ENCODE data around the gene DNAJC1.

Gene DNAJC1

GRCh38 chr10:21891439-21891838, 112.1 kb downstream of the DNAJC1 start:
- Histone ChIP-seq H3K9me3 (ENCODE audit: control insufficient read depth, insufficient read depth, low read length) (no peaks in the 10 kb centered on the region), H3F3A (ENCODE audit: control insufficient read depth, insufficient read depth) (no peaks in the 10 kb centered on the region), H3K79me2 (ENCODE audit: control insufficient read depth, low read length) (no peaks in the 10 kb centered on the region), H4K20me1 (ENCODE audit: control insufficient read depth, insufficient read depth, low read depth, low read length) (no peaks in the 10 kb centered on the region), H3K9me2 (replicated peaks; ENCODE audit: control insufficient read depth, low read length) (no peaks in the 10 kb centered on the region), H3K4me2 (ENCODE audit: low read length) (no peak overlapping the region), H3K27ac (ENCODE audit: low read depth, low read length) (no peak overlapping the region), H3K4me1 (ENCODE audit: control insufficient read depth, low read length) (no peaks in the 10 kb centered on the region), H3K4me3 (ENCODE audit: low read length) (no peak overlapping the region), H3K27me3 (ENCODE audit: control insufficient read depth, low read length) (no peaks in the 10 kb centered on the region), H3K36me3 (ENCODE audit: control insufficient read depth, low read length) (no peaks in the 10 kb centered on the region)
- TF ChIP-seq EZH2phosphoT487 (IDR thresholded peaks at IDR 0.05; ENCODE audit: borderline replicate concordance, low read length) (no peak), CTCF (IDR thresholded peaks at IDR 0.05; ENCODE audit: low read depth, low read length, poor library complexity, severe bottlenecking) (no peak)

DNA sequence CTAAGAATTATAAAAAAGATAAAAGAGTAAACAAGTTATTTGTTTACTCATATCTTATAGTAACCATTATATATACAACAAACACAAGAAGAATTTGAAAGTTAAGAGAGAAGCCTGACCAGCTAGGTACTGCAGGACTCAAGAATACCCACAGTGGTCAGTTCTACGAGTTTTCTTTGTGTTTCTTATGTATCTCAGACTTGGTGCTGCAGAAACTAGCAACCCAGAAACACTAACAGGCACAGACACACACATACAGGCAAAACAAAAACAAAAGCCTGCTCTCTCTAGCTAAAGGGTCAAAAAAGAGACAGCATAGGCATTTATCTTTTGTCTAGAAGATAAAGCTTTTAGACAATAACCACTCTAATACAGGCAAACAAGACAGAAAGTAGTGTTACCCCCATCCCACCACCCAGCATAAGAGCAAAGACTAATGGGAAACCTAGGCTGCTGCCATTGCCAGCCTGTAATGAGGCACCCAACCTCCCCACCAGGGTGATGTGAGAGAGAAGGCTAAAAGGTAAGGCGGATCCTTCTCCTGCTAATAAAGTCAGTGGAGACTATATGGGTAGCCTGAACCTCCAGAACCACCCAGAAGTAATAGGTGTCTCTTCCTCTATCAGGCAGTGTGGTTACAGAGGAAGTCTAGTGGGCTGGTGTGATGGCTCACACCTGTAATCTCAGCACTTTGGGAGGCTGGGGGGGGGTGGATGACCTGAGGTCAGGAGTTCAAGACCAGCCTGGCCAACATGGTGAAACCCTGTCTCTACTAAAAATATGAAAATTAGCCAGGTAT, 113.9 kb downstream of the DNAJC1 start:
- no peaks in the 10 kb centered on the region for H3K79me2 ChIP-seq (ENCODE audit: control insufficient read depth, low read length)
- no peaks in the 10 kb centered on the region for H3K36me3 ChIP-seq (ENCODE audit: control insufficient read depth, low read length)
- H3K27ac ChIP-seq (ENCODE audit: low read depth, low read length), result no peak overlapping the region
- no peaks in the 10 kb centered on the region for H3K9me3 ChIP-seq (ENCODE audit: control insufficient read depth, insufficient read depth, low read length)
- H3K9me2 ChIP-seq (replicated peaks; ENCODE audit: control insufficient read depth, low read length), result no peaks in the 10 kb centered on the region
- H3K4me1 ChIP-seq (ENCODE audit: control insufficient read depth, low read length), result no peaks in the 10 kb centered on the region
- no peaks in the 10 kb centered on the region for H3F3A ChIP-seq (ENCODE audit: control insufficient read depth, insufficient read depth)
- no peaks in the 10 kb centered on the region for H4K20me1 ChIP-seq (ENCODE audit: control insufficient read depth, insufficient read depth, low read depth, low read length)
- H3K4me3 ChIP-seq (ENCODE audit: low read length), result no peak overlapping the region
- H3K4me2 ChIP-seq (ENCODE audit: low read length), result no peak overlapping the region
- no peak for TF ChIP-seq EZH2phosphoT487 (IDR thresholded peaks at IDR 0.05; ENCODE audit: borderline replicate concordance, low read length)
- no peak for TF ChIP-seq CTCF (IDR thresholded peaks at IDR 0.05; ENCODE audit: low read depth, low read length, poor library complexity, severe bottlenecking)
- no peaks in the 10 kb centered on the region for H3K27me3 ChIP-seq (ENCODE audit: control insufficient read depth, low read length)

DNA sequence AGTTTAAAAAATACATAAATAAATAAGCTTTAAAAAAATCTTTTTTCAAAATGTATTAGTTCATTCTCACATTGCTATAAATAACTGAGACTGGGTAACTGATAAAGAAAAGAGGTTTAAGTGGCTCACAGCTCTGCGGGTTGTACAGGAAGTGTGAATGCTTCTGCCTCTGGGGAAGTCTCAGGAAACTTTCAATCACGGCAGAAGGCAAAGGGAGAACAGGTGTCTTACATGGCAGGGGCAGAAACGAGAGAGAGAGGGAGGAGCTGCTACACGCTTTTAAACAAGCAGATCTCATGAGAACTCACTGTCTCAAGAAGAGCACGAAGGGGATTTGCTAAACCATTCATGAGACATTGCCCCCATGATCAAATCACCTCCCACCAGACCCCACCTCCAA, 114.6 kb downstream of the DNAJC1 start:
- Histone ChIP-seq H3K4me2 (ENCODE audit: low read length) (no peak overlapping the region), H3K4me1 (ENCODE audit: control insufficient read depth, low read length) (no peaks in the 10 kb centered on the region), H3K4me3 (ENCODE audit: low read length) (no peak overlapping the region), H3K27me3 (ENCODE audit: control insufficient read depth, low read length) (no peaks in the 10 kb centered on the region), H3K27ac (ENCODE audit: low read depth, low read length) (no peak overlapping the region), H4K20me1 (ENCODE audit: control insufficient read depth, insufficient read depth, low read depth, low read length) (no peaks in the 10 kb centered on the region), H3K36me3 (ENCODE audit: control insufficient read depth, low read length) (no peaks in the 10 kb centered on the region), H3K9me3 (ENCODE audit: control insufficient read depth, insufficient read depth, low read length) (no peaks in the 10 kb centered on the region), H3K79me2 (ENCODE audit: control insufficient read depth, low read length) (no peaks in the 10 kb centered on the region), H3K9me2 (replicated peaks; ENCODE audit: control insufficient read depth, low read length) (no peaks in the 10 kb centered on the region), H3F3A (ENCODE audit: control insufficient read depth, insufficient read depth) (no peaks in the 10 kb centered on the region)
- no peak for TF ChIP-seq CTCF (IDR thresholded peaks at IDR 0.05; ENCODE audit: low read depth, low read length, poor library complexity, severe bottlenecking)
- no peak for TF ChIP-seq EZH2phosphoT487 (IDR thresholded peaks at IDR 0.05; ENCODE audit: borderline replicate concordance, low read length)
